HepG2 (cell line): ENCODE data around the gene HECTD3. TPM values are rescaled to one million over a fixed set of nuclear protein-coding genes. Genes with fewer than 3 reads are reported as not detected.
A peak's percentile ranks its signal among the peaks of the same experiment; 100 is the strongest.

Experiments used
- ASH2L ChIP-seq: fragments of 300-600, 200-600 bp; sonication (generic); IDR thresholded peaks from 2 replicates; pipeline ENCODE4 v1.7.0; 2017; ENCODE audit warnings: low read depth, mild to moderate bottlenecking, moderate library complexity, mixed read lengths, low read length; ENCODE audit not compliant: insufficient read length
- ATF7 ChIP-seq, 2 experiments: fragments of 450-650 bp in 1 of 2; sonication (generic) in 1 of 2; formaldehyde crosslinking in 1 of 2; IDR thresholded peaks; 2 replicates each; pipeline versions ENCODE4 v1.4.0 to v1.6.1; 2016 to 2020; ENCODE audit warnings: antibody characterized with exemption in 1 of 2, mild to moderate bottlenecking in 1 of 2, missing genetic modification reagents in 1 of 2
- GATA4 ChIP-seq: sonication (generic); IDR thresholded peaks from 2 replicates; pipeline ENCODE4 v1.6.1; 2016; ENCODE audit warnings: antibody characterized with exemption, low read depth, borderline replicate concordance
- KLF16 ChIP-seq, 2 experiments: sonication (generic) in 1 of 2; formaldehyde crosslinking in 1 of 2; IDR thresholded peaks; 2 replicates each; pipeline versions ENCODE4 v1.6.1 to v1.8.0; 2016 to 2023; ENCODE audit warnings: missing genetic modification reagents in 2 of 2, missing compliant biosample characterization in 1 of 2
- NFKB2 ChIP-seq: sonication (generic); formaldehyde crosslinking; IDR thresholded peaks from 2 replicates; pipeline ENCODE4 v1.4.0; 2020; ENCODE audit warnings: missing genetic modification reagents, borderline replicate concordance
- RFXANK ChIP-seq: IDR thresholded peaks from 2 replicates; pipeline ENCODE4 v1.6.1; 2016
- RORA ChIP-seq: sonication (generic); formaldehyde crosslinking; IDR thresholded peaks from 2 replicates; pipeline ENCODE4 v1.5.0; 2020; ENCODE audit warnings: mild to moderate bottlenecking, missing genetic modification reagents, moderate library complexity
- TFDP2 ChIP-seq: sonication (generic); formaldehyde crosslinking; IDR thresholded peaks from 2 replicates; pipeline ENCODE4 v1.4.0; 2020; ENCODE audit warnings: missing genetic modification reagents
- THAP9 ChIP-seq: sonication (generic); formaldehyde crosslinking; IDR thresholded peaks from 2 replicates; pipeline ENCODE4; 2020; ENCODE audit warnings: missing genetic modification reagents, mild to moderate bottlenecking, borderline replicate concordance
- ZBTB4 ChIP-seq: sonication (generic); formaldehyde crosslinking; IDR thresholded peaks from 2 replicates; pipeline ENCODE4 v1.4.0; 2020; ENCODE audit warnings: missing genetic modification reagents, mild to moderate bottlenecking, borderline replicate concordance
- ZBTB7B ChIP-seq: sonication (generic); formaldehyde crosslinking; IDR thresholded peaks from 2 replicates; pipeline ENCODE4 v1.4.0; 2020; ENCODE audit warnings: missing genetic modification reagents
- ZNF710 ChIP-seq: sonication (generic); formaldehyde crosslinking; IDR thresholded peaks from 2 replicates; pipeline ENCODE4 v1.5.0; 2020; ENCODE audit warnings: mild to moderate bottlenecking, missing genetic modification reagents, borderline replicate concordance
- polyA plus RNA-seq, 8 experiments: library from polyadenylated mRNA; depleted of rRNA in 3 of 8; stranded (reverse) in 7 of 8; unstranded in 1 of 8; fragments of >200 nt; fragmentation: Illumina TruSeq in 4 of 8; extraction: Trizol in 4 of 8; gene quantifications; 2 replicates each; pipeline versions ENCODE4 v1.2.1 to v1.2.3, GENCODE V29; 2011 to 2016; ENCODE audit warnings: low read depth in 4 of 8, missing spikeins in 1 of 8, mixed read lengths in 1 of 8; ENCODE audit not compliant: insufficient read depth in 1 of 8
- total RNA-seq, 5 experiments: library from RNA; depleted of rRNA; stranded (reverse); fragments of >200 nt; fragmentation: Illumina TruSeq; extraction: Trizol; gene quantifications; 2 replicates each; pipeline ENCODE4 v1.2.3, GENCODE V29; 2016; ENCODE audit warnings: low read depth in 1 of 5

HECTD3 gene
- total and polyA plus RNA-seq, 2 of the 13 experiments (the other 11 are each of a cell fraction or from before 2014, with no cell fraction given) = 18.6 to 24.5 TPM

- no peak for TF ChIP-seq GATA4
- no peak for TF ChIP-seq RORA (CRISPR knock-in tag)
- TF ChIP-seq TFDP2 (CRISPR knock-in tag) = peak; percentile 68; the same call in 1 of the 2 replicates
- no peak for TF ChIP-seq ASH2L
- no peak for TF ChIP-seq RFXANK (CRISPR knock-in tag)
- no peak for TF ChIP-seq ATF7 (IDR thresholded peaks at IDR 0.05)
- no peak for TF ChIP-seq ATF7 (CRISPR knock-in tag; IDR thresholded peaks at IDR 0.05)
- TF ChIP-seq NFKB2 (CRISPR knock-in tag) = no peak; the same call in 1 of the 2 replicates
- 0 out of 2 replicates have a peak, but pooled peaks have one; percentile 27 for TF ChIP-seq ZNF710 (CRISPR knock-in tag)
- no peak for TF ChIP-seq ZBTB7B (CRISPR knock-in tag)
- peak in 1 of 2 experiments; percentile 74; a peak in 1 of 4 replicates for TF ChIP-seq KLF16 (CRISPR knock-in tag; IDR thresholded peaks at IDR 0.05)
- no peak for TF ChIP-seq ZBTB4
- TF ChIP-seq THAP9 = no peak
Observed at GRCh38 chr1:45010855-45011811, at the start of gene HECTD3 (continued).
